CD4-positive, alpha-beta T cell (primary cell): Measurements from ENCODE around the gene ATAD3C. TPM values are rescaled to one million over a fixed set of nuclear protein-coding genes. Genes with fewer than 3 reads are reported as not detected.
"Not testable (repeated sequence)": the region's sequence is repeated elsewhere in the genome, so short reads cannot be mapped to it uniquely, and the experiment has no call there.

ENCODE experiments used
- ATAC-seq: fragments of 200-7000 bp; cut with Tn5 transposase; one replicate; pipeline ENCODE4 v1.10.0; 2022; ENCODE audit warnings: mild to moderate bottlenecking; ENCODE audit not compliant: poor library complexity
- CTCF ChIA-PET: fragments of 350-600 bp; sonication (Branson Sonifier 250); formaldehyde crosslinking; loops from one replicate; lab custom pipeline; 2021; ENCODE audit warnings: antibody characterized with exemption, inconsistent platforms; lab: Charles Lee
- POLR2A ChIA-PET: fragments of 350-600 bp; sonication (Branson Sonifier 250); formaldehyde crosslinking; loops from one replicate; lab custom pipeline; 2021; ENCODE audit warnings: antibody characterized with exemption, inconsistent platforms; lab: Charles Lee
- DNase-seq, 14 experiments: peaks; one replicate each; pipeline ENCODE4 v3.0.0-alpha.2; 2013 to 2020; ENCODE audit warnings: mixed read lengths in 2 of 14
- H3K27ac ChIP-seq, 2 donors: one replicate each; pipeline versions ENCODE4 v1.5.1 to v1.7.0; 2013; ENCODE audit warnings: low read length in 2 of 2, low read depth in 1 of 2, mild to moderate bottlenecking in 1 of 2
- H3K27me3 ChIP-seq, 2 experiments: 1 replicate in 1 of 2; 2 replicates in 1 of 2; pipeline versions ENCODE4 v1.6.1 to v1.7.0; 2013; ENCODE audit warnings: low read length in 2 of 2, control low read depth in 1 of 2, mild to moderate bottlenecking in 1 of 2, moderate library complexity in 1 of 2; ENCODE audit not compliant: insufficient read depth in 2 of 2, control insufficient read depth in 1 of 2
- H3K36me3 ChIP-seq: one replicate; pipeline ENCODE4 v1.6.1; 2013; ENCODE audit warnings: low read length, control low read depth; ENCODE audit not compliant: insufficient read depth
- H3K4me1 ChIP-seq: one replicate; pipeline ENCODE4 v1.6.1; 2013; ENCODE audit warnings: low read length, control low read depth; ENCODE audit not compliant: insufficient read depth
- H3K4me3 ChIP-seq: one replicate; pipeline ENCODE4 v1.5.1; 2013; ENCODE audit warnings: mild to moderate bottlenecking, low read length, moderate library complexity
- H3K9me3 ChIP-seq, 2 experiments: 1 replicate in 1 of 2; 2 replicates in 1 of 2; pipeline versions ENCODE4 v1.6.1 to v1.7.0; 2013; ENCODE audit warnings: low read length in 2 of 2, mild to moderate bottlenecking in 2 of 2, control low read depth in 1 of 2, moderate library complexity in 1 of 2; ENCODE audit not compliant: control insufficient read depth in 1 of 2, insufficient read depth in 1 of 2
- H3K27ac Mint-ChIP-seq: one replicate; pipeline ENCODE4 v1.8.0; 2020; ENCODE audit warnings: mixed read lengths
- H3K27me3 Mint-ChIP-seq: one replicate; pipeline ENCODE4 v1.8.0; 2021; ENCODE audit warnings: mixed read lengths
- H3K36me3 Mint-ChIP-seq: one replicate; pipeline ENCODE4 v1.8.0; 2021; ENCODE audit warnings: low read depth, mixed read lengths
- H3K4me1 Mint-ChIP-seq: one replicate; pipeline ENCODE4 v1.8.0; 2021; ENCODE audit warnings: low read depth, mixed read lengths
- H3K4me3 Mint-ChIP-seq: one replicate; pipeline ENCODE4 v1.8.0; 2020; ENCODE audit warnings: mild to moderate bottlenecking, mixed read lengths
- H3K9me3 Mint-ChIP-seq: one replicate; pipeline ENCODE4 v1.8.0; 2020; ENCODE audit warnings: mixed read lengths
- CTCF ChIP-seq: fragments of 200-600 bp; IDR thresholded peaks from one replicate; pipeline ENCODE4 v1.8.0; 2022; ENCODE audit warnings: antibody characterized with exemption, mild to moderate bottlenecking
- intact Hi-C, 2 experiments: fragments of 100-400 bp; cut with DNase I in 1 of 2; cut with micrococcal nuclease in 1 of 2; formaldehyde crosslinking; loops; one replicate each; pipeline versions ENCODE4 v1.15.1 to v1.9.0; 2023 to 2025; cut with DNase I, micrococcal nuclease
- total RNA-seq, 174 experiments: library from RNA in 2 of 174; stranded (reverse) in 2 of 174; gene quantifications; one replicate each; pipeline ENCODE4 v1.2.3 and lab custom pipeline; 2021 to 2026

Gene ATAD3C
- total RNA-seq, 2 experiments from 2014 or later: 0.28 to 0.74 TPM

GRCh38 chr1:1471389-1472052, 22.0 kb downstream of the ATAD3C start, which contains the start of gene ATAD3B:
Gene ATAD3B (plus strand): TSS chr1:1471765. CDS start chr1:1471885, 120 bp downstream.
- H3K4me3 Mint-ChIP-seq: peak within 1 kb of the TSS; percentile 95
- H3K4me1 ChIP-seq: peaks cover 27% of the 10 kb centered on the region
- peaks cover 26% of the 10 kb centered on the region for H3K4me1 Mint-ChIP-seq
- H3K36me3 ChIP-seq: no peaks in the 10 kb centered on the region
- H3K27me3 Mint-ChIP-seq: no peaks in the 10 kb centered on the region
- peak; percentile 92 for ATAC-seq
- intact Hi-C loops: loop anchor here in 1 of 2 experiments (2.0 kb wide), 2 partner anchors 39 to 103 kb away; partner anchors contain the start of gene SSU72
- TF ChIP-seq CTCF: no peak
- no peaks in the 10 kb centered on the region for H3K27me3 ChIP-seq
- CTCF ChIA-PET: no interaction called here
- H3K27ac ChIP-seq: peak within 1 kb of the TSS; percentile 37 to 67
- no peaks in the 10 kb centered on the region for H3K9me3 Mint-ChIP-seq
- peak within 1 kb of the TSS; percentile 71 for H3K4me3 ChIP-seq
- DNase-seq: peak; percentile 76 to 95 (median 88)
- H3K9me3 ChIP-seq: no peaks in the 10 kb centered on the region
- POLR2A ChIA-PET: no interaction called here
- H3K27ac Mint-ChIP-seq: peak within 1 kb of the TSS; percentile 87
- H3K36me3 Mint-ChIP-seq: no peaks in the 10 kb centered on the region

- H3K36me3 Mint-ChIP-seq, H3K27me3 ChIP-seq, POLR2A ChIA-PET, CTCF ChIA-PET, H3K36me3 ChIP-seq, H3K9me3 Mint-ChIP-seq, intact Hi-C loops, H3K9me3 ChIP-seq, H3K27ac ChIP-seq, H3K27me3 Mint-ChIP-seq: not testable (repeated sequence)
- peak in 4 of 14 experiments; percentile 8 to 55 (median 32) for DNase-seq
- peak overlapping the region; percentile 71 for H3K4me3 ChIP-seq
- peaks cover 26% of the 10 kb centered on the region for H3K4me1 Mint-ChIP-seq
- peak overlapping the region; percentile 81 for H3K4me3 Mint-ChIP-seq
- ATAC-seq: peak; percentile 38
- peaks cover 32% of the 10 kb centered on the region for H3K4me1 ChIP-seq
- H3K27ac Mint-ChIP-seq: peak overlapping the region; percentile 73
Observed at GRCh38 chr1:1472053-1472876, 22.8 kb downstream of the ATAD3C start.

GRCh38 chr1:1476011-1476410, 26.5 kb downstream of the ATAD3C start:
- H3K4me3 ChIP-seq, H3K27ac ChIP-seq, intact Hi-C loops, H3K9me3 Mint-ChIP-seq, POLR2A ChIA-PET, H3K27ac Mint-ChIP-seq, H3K4me3 Mint-ChIP-seq, H3K27me3 Mint-ChIP-seq, H3K9me3 ChIP-seq, H3K27me3 ChIP-seq, CTCF ChIA-PET, ATAC-seq: not testable (repeated sequence)
- Mint-ChIP-seq H3K36me3 (peaks cover 23% of the 10 kb centered on the region), H3K4me1 (peaks cover 20% of the 10 kb centered on the region)
- Histone ChIP-seq H3K4me1 (peaks cover 25% of the 10 kb centered on the region), H3K36me3 (peaks cover 23% of the 10 kb centered on the region)
- peak in 1 of 14 experiments; percentile 60 for DNase-seq

GRCh38 chr1:1477206-1477605, 27.7 kb downstream of the ATAD3C start:
- no peaks in the 10 kb centered on the region for H3K9me3 ChIP-seq
- Mint-ChIP-seq H3K27me3 (no peaks in the 10 kb centered on the region), H3K27ac (no peak overlapping the region), H3K9me3 (no peaks in the 10 kb centered on the region), H3K4me1 (peaks cover 17% of the 10 kb centered on the region), H3K36me3 (peaks cover 23% of the 10 kb centered on the region), H3K4me3 (no peak overlapping the region)
- H3K4me3 ChIP-seq: no peak overlapping the region
- peaks cover 23% of the 10 kb centered on the region for H3K36me3 ChIP-seq
- intact Hi-C loops: no loop called here
- POLR2A ChIA-PET: no interaction called here
- DNase-seq: no peak
- H3K27ac ChIP-seq: no peak overlapping the region
- H3K4me1 ChIP-seq: peaks cover 23% of the 10 kb centered on the region
- TF ChIP-seq CTCF: no peak
- no peaks in the 10 kb centered on the region for H3K27me3 ChIP-seq
- ATAC-seq: no peak
- CTCF ChIA-PET: no interaction called here
